Stomach (tissue), 4 donors: ENCODE results near the gene FGGY.

Source experiments
- EP300 ChIP-seq: sonication (generic); formaldehyde crosslinking; IDR thresholded peaks from one replicate; pipeline ENCODE4 v1.6.1; 2017; ENCODE audit warnings: antibody characterized with exemption
- POLR2A ChIP-seq, 4 donors: fragments of 450-650 bp; IDR thresholded peaks; one replicate each; pipeline ENCODE4 v1.6.1; 2016; ENCODE audit warnings: antibody characterized with exemption in 4 of 4, control low read depth in 2 of 4, mild to moderate bottlenecking in 1 of 4, moderate library complexity in 1 of 4

GRCh38 chr1:59693406-59693805 lies 396.5 kb downstream of the FGGY start:
- TF ChIP-seq POLR2A (IDR thresholded peaks at IDR 0.05) (no peak), EP300 (no peak)
